COLO668 (cell line): ENCODE measurements around the gene CAPN9.
"Not testable (repeated sequence)": the region's sequence is repeated elsewhere in the genome, so short reads cannot be mapped to it uniquely, and the experiment has no call there.

ENCODE experiments used
- DNase-seq: peaks from one replicate; lab custom pipeline; 2025; ENCODE audit not compliant: unreplicated experiment; lab: John Stamatoyannopoulos, UW

The CAPN9 gene

DNA sequence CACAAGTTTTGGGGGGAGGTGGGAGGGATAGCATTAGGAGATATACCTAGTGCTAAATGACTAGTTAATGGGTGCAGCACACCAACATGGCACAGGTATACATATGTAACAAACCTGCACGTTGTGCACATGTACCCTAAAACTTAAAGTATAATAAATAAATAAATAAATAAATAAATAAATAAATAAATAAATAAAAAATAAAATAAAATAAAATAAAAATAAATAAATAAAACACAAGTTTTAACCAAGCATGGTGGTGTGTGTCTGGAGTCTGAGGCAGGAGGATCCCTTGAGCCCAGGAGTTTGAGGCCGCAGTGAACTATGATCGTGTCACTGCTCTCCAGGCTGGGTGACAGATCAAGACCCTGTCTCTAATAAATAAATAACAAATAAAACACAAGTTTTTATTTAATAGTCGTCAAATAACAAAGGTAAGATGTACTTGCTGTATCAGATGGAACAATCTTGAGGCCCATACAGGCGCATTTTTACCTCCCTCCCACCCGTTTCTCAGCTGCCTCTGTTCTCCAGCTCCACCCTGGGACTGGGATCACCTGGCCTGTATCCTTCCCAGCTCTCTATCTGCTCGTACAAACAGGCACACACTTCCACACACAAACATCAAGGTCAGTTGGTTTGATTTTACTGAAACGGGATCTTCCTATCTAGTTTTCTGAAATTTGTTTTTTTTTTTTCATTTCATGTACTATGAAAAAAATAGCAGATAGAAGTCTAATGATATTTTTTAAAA, 20.8 kb downstream of the CAPN9 start:
- DNase-seq, result not testable (repeated sequence)

- no peak for DNase-seq
These were observed 21.8 kb downstream of the CAPN9 start for GRCh38 chr1:230768903-230769570.

DNA sequence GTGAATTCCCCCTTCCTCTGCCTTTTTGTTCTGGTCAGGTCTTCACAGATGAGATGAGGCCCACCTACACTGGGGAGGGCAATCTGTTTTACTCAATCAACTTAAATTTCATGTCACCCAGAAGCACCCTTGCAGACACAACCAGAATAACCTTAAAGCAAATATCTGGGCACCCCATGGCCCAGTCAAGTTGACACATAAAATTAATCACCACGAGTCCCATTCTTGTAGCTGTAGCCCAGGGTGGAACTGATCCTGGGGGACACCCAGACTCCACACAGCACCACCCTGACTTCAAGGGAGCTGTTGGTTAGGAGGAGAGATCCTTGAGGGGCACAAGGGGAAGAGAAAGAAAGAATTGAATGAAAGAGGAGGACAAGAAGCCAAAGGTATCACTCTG, 23.1 kb downstream of the CAPN9 start:
- no peak for DNase-seq

DNA sequence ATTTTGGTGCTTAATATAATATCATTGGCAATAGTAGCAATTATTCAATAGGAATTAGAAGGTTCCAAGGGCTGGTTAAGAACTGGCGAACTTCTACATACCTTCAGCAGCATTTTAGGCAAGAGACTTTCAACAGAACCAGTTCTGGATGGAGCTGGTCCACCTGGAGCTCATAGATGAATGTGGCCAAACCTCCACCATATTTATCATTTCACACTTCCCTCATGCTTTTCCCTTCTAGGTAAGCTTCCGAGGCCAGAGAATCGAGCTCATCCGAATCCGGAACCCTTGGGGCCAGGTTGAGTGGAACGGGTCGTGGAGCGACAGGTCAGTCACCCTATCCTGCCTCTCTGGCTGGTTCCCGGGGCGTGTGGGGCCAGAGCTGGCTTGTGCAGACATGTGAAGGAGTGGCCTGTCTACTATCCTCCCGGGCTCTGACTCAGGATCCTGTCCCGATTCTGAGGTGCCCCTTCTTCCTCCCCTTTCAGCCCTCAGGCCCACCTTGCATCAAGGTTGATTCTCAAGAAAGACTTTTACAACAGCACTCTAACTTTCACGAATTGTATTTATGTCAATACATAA, 24.7 kb downstream of the CAPN9 start:
- DNase-seq, result no peak

DNA sequence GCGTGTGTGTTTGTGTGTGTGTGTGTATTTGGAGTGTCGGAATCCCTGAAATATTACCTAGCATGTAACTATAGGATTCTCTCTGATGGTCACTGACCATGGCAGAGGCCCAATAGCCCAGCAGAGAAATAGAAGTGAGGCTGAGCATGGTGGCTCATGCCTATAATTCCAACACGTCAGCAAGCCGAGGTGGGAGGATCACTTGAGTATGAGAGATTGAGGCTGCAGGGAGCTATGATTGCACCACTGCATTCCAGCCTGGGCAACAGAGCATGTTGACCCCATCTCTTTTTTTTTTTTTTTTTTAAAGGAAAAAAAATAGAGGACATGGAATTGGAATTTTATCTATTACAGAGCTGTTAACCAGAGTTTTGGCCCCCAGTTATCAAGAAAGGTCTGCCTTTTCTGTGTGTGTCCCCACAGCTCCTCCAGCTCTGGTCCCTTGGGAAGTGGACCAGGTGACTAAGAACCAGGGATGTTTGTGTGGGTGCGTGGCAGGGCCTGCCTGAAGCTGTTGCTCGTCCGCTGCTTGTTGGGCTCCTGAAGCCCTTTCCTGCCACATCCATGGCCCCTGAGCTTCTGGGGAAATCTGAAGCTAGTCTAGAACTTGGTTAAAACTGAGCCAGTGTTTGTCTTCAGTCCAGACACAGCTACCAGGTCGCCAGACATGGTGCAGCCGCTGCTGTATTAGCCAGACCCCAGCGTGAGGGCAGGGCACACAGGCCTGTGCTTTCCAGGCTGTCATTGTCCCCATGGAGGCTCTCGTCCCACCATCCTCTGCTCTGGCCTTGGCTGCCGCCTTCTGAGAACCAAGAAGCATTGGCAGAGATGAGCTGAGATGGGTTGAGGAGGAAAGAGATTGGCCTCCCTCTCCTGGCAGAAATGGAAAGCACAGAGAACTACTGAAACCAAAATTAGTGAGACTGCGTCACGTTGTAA, 25.5 kb downstream of the CAPN9 start:
- peak; percentile 22 for DNase-seq

- DNase-seq, result no peak
These were observed 26.3 kb downstream of the CAPN9 start for GRCh38 chr1:230773396-230774033.

GRCh38 chr1:230778916-230779590, 31.9 kb downstream of the CAPN9 start:
- no peak for DNase-seq

GRCh38 chr1:230781131-230781530, 33.9 kb downstream of the CAPN9 start:
- DNase-seq, result no peak

DNA sequence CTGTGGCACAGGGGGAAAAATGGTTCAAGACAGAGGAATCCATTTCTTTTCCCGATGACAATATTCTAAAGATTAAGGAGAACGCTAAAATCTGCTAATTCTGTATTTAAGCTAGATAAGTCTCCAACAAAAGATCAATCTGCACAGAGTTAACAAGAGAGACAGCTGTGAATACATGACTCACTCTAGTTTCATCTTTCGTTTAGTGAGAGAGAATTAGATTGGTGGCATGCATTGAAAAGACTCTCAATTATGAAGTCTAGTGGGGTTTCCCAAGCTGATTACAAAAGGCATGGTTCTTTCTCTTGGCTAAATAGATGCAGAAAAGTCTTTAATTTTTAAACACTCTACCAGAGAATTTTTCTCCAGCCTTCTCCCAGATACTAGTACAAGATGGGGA, 34.4 kb downstream of the CAPN9 start:
- DNase-seq, result no peak

GRCh38 chr1:230784163-230784562, 37.0 kb downstream of the CAPN9 start:
- DNase-seq, result no peak

DNA sequence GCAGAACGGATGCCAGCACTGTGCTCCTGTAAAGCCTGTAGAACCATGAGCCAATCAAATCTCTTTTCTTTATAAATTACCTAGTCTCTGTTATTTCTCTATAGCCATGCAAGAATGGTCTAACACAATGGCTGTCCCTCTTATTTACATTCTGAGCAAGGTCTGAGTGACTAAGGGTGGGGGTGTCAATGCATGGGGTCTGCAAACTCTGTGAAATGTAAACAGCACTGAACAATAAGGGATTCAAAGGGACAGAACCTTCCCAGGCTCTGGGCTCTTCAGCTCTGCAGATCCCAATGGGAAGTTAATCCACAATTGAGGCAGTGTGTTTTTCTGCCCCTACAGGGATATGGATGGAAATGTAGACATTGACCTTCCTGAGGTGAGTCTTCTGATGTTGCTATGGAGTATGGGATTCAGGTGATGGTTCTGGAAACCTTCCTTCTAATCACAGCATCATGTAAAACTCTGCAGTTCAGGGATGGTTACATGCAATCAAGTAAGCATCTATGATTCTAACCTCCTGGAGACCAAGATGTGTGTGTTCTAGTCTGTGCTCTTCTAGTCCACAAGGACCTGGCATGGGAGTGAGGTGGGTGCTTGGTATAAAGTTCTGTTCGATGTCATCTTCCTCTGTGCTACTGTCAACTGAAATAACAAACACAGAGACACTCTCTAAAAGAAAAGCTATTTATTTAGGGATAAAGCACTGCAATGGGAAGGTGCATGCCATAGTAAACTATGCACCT, 38.6 kb downstream of the CAPN9 start:
- DNase-seq, result no peak

GRCh38 chr1:230786385-230786753, 39.2 kb downstream of the CAPN9 start:
- DNase-seq, result no peak

- no peak for DNase-seq
These were observed 40.3 kb downstream of the CAPN9 start for GRCh38 chr1:230787471-230787870.

DNA sequence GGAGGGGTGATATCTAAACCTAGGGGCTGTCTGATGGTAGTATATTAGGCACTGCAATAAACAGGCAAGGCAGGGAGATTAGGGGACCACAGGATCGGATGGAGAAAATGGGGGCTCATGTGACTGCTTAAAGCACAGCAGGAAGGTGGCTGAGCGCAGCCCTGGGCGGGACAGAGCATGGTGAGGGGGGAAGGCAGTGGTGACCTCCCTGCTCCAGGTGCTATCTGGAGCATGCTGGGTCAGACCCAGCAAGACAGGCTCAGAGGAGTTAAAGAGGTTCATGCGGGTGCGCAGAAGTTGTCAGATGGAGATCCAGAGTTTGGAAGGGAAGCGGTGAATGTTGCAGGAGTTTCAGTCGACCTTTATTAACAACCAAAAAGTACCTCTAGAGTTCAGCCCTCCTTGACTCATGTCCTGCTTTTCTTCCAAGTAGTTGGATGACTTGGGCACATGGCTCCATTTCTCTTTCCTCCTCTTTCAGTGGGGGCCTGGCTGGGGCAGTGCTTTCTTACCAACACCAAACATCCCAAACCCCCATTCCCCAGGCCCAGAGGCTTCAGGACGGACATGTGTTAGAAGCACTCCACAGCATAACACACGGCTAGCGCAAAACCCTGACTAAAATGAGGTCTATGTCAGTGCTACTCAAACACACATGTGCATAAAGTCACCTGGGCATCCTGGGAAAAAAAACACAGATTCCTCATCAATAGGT, 41.5 kb downstream of the CAPN9 start:
- no peak for DNase-seq

DNA sequence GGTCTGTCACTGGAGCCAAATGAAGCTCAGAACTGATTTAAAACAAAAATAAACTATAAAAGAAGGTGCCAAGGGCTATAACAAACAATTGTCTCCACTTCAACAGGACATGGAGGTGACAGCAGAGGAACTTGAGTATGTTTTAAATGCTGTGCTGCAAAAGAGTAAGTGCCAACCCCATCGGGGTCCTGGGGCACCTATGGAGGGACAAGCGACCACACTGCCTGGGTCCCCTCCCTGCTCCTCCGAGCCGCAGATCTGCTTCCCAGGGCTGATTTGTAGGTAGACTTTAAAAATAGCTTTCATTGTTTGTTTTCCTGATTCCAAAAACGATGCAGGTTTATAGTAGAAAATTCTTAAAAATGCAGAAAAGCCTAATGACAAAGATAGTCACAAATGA, 42.8 kb downstream of the CAPN9 start:
- DNase-seq, result no peak

GRCh38 chr1:230791986-230792564, 44.9 kb downstream of the CAPN9 start:
- DNase-seq, result no peak

DNA sequence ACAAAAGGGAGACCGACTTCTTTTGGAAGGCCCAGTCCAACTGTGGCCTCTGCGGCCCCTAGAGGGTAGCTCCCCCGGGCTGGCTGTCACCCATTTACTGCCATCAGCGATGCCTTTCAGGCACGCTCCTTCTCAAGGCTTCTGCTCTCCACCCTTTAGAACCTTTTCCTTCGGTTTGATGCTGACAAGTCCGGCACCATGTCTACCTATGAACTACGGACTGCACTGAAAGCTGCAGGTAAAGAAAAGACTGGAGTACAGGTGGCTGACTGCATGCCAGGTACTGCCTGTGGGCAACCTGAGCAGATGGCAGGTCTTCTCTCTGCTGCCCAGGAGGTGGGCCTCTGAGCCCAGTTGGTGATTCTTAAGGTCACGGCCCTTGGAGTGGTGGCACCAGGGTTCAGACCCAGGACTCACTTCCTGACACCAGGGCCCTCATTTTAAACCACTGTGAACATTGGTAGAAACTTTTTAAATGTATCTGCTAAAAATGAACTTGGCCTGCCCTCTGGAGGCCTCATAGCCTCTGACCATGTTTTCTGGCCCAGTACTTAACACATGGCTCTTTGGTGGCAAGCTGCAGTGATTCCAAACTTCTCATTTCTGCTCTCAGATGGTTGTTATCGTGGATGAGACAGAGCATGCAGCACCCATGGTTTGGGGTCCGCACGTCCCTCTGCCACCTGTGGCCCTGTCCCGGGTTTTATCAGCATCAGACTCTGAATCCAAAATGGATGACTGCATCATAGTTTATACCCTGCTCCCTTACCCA, 45.7 kb downstream of the CAPN9 start:
- peak; percentile 26 for DNase-seq

- DNase-seq, result no peak
These were observed 46.2 kb downstream of the CAPN9 start for GRCh38 chr1:230793463-230793745.
